ENCODE results near the gene SPTAN1. TPM values are rescaled to one million over a fixed set of nuclear protein-coding genes. Genes with fewer than 3 reads are reported as not detected.
"Not testable (repeated sequence)": the region's sequence is repeated elsewhere in the genome, so short reads cannot be mapped to it uniquely, and the experiment has no call there.

Gene SPTAN1
- 100 to 1,000 TPM; 235 to 314 (median 273) TPM for polyA plus RNA-seq (ENCODE audit: insufficient read length in 10 of 10)
- long read RNA-seq, donor 1, full-length matches to known transcripts: 6 of 6 reads
- long read RNA-seq, donor 1, partial matches to known transcripts: 0 of 6 reads
- long read RNA-seq, donor 1, other reads (novel, unspliced or antisense): 0 of 6 reads
- long read RNA-seq, donor 2, full-length matches to known transcripts: 9 of 14 reads
- long read RNA-seq, donor 2, partial matches to known transcripts: 5 of 14 reads
- long read RNA-seq, donor 2, other reads (novel, unspliced or antisense): 0 of 14 reads
- long read RNA-seq, donor 3: 0 reads
- long read RNA-seq, donor 4, partial matches to known transcripts: 0 of 5 reads
- long read RNA-seq, donor 4, other reads (novel, unspliced or antisense): 0 of 5 reads
- long read RNA-seq, donor 5, full-length matches to known transcripts: 29 of 83 reads
- long read RNA-seq, donor 5, partial matches to known transcripts: 54 of 83 reads
- long read RNA-seq, donor 5, other reads (novel, unspliced or antisense): 0 of 83 reads
- long read RNA-seq, donor 6, transcript SPTAN1-221 (5 exons, 1,503 nt): minor isoform, 6 of 118 reads
- long read RNA-seq, donor 6, transcript SPTAN1-211 (6 exons, 1,713 nt): major isoform, 9 of 118 reads
- long read RNA-seq, donor 6, partial matches to known transcripts: 46 of 118 reads
- long read RNA-seq, donor 6, other reads (novel, unspliced or antisense): 54 of 118 reads
- long read RNA-seq, donor 7, transcript SPTAN1-211 (6 exons, 1,713 nt): major isoform, 8 of 46 reads
- long read RNA-seq, donor 7, partial matches to known transcripts: 34 of 46 reads
- long read RNA-seq, donor 7, other reads (novel, unspliced or antisense): 0 of 46 reads
- long read RNA-seq, donor 8, partial matches to known transcripts: 0 of 6 reads
- long read RNA-seq, donor 8, other reads (novel, unspliced or antisense): 0 of 6 reads
- long read RNA-seq, donor 9, partial matches to known transcripts: 0 of 3 reads
- long read RNA-seq, donor 9, other reads (novel, unspliced or antisense): 0 of 3 reads

- peak; percentile 92 to 98 (median 94) for DNase-seq
These were observed at the start of gene SPTAN1 for GRCh38 chr9:128552153-128552743. Gene SPTAN1 (plus strand): TSS chr9:128552587. CDS start chr9:128566741, 14,154 bp downstream.

- peak in 2 of 3 donors; percentile 27 to 28 for DNase-seq
These were observed 49.0 kb upstream of the SPTAN1 start for GRCh38 chr9:128503415-128503825.

- DNase-seq: peak in 2 of 3 donors; percentile 30 to 75
These were observed 48.5 kb upstream of the SPTAN1 start for GRCh38 chr9:128503870-128504269.

GRCh38 chr9:128504485-128505413 lies 47.6 kb upstream of the SPTAN1 start, which contains the start of gene GLE1:
Gene GLE1 (plus strand): TSS chr9:128504719. CDS start chr9:128504806, 87 bp downstream.
- peak; percentile 92 to 98 (median 97) for DNase-seq

GRCh38 chr9:128505414-128505765 lies 47.0 kb upstream of the SPTAN1 start:
- no peak for DNase-seq

- DNase-seq: not testable (repeated sequence)
These were observed 46.5 kb upstream of the SPTAN1 start for GRCh38 chr9:128505906-128506305.

GRCh38 chr9:128512820-128513219 lies 39.6 kb upstream of the SPTAN1 start:
- no peak for DNase-seq

- DNase-seq: no peak
These were observed 30.4 kb upstream of the SPTAN1 start for GRCh38 chr9:128521956-128522355.

GRCh38 chr9:128523199-128523925 lies 29.0 kb upstream of the SPTAN1 start:
- peak; percentile 25 to 80 (median 67) for DNase-seq

GRCh38 chr9:128526720-128527119 lies 25.7 kb upstream of the SPTAN1 start:
- DNase-seq: no peak

- no peak for DNase-seq
These were observed 23.8 kb upstream of the SPTAN1 start for GRCh38 chr9:128528445-128529160.

GRCh38 chr9:128529191-128529590 lies 23.2 kb upstream of the SPTAN1 start:
- no peak for DNase-seq

GRCh38 chr9:128532581-128532980 lies 19.8 kb upstream of the SPTAN1 start:
- no peak for DNase-seq

GRCh38 chr9:128540634-128541360 lies 11.6 kb upstream of the SPTAN1 start:
- no peak for DNase-seq

GRCh38 chr9:128546504-128546903 lies 5.9 kb upstream of the SPTAN1 start:
- DNase-seq: no peak

GRCh38 chr9:128548876-128549275 lies 3.5 kb upstream of the SPTAN1 start:
- no peak for DNase-seq

GRCh38 chr9:128550226-128550625 lies 2.2 kb upstream of the SPTAN1 start:
- DNase-seq: peak in 1 of 3 donors; percentile 22
